HCT116 (cell line): Measurements from ENCODE around the gene DIPK1B. TPM values are rescaled to one million over a fixed set of nuclear protein-coding genes. Genes with fewer than 3 reads are reported as not detected.

Experiments
- ATAC-seq: fragments of 200-7000 bp; cut with Tn5 transposase; 2 replicates; pipeline ENCODE4 v1.9.1; 2020; ENCODE audit warnings: mild to moderate bottlenecking, moderate library complexity
- BruUV-seq: library from RNA; stranded (reverse); fragments of 400-500 nt; replicated peaks from 2 replicates; lab custom pipeline; 2021; lab: Mats Ljungman, UMichigan
- CTCF ChIA-PET: fragments of 300-600 bp; sonication (Branson Sonifier 250); formaldehyde crosslinking; loops from one replicate; lab custom pipeline; 2021; ENCODE audit warnings: antibody characterized with exemption; lab: Charles Lee
- POLR2A ChIA-PET: fragments of 300-600, 350-600 bp; sonication (Branson Sonifier 250); formaldehyde crosslinking; loops from one replicate; lab custom pipeline; 2021; ENCODE audit warnings: antibody characterized with exemption; lab: Charles Lee
- RAD21 ChIA-PET, 2 experiments: fragments of 300-600 bp; sonication (Branson Sonifier 250); formaldehyde crosslinking; loops; one replicate each; lab custom pipeline; 2023; ENCODE audit warnings: low total read pairs in 2 of 2; ENCODE audit not compliant: uncharacterized antibody in 2 of 2, unreplicated experiment in 2 of 2, low non-redundant PET in 1 of 2; lab: Charles Lee
- DNase-seq: peaks from one replicate; pipeline ENCODE4 v3.0.0-alpha.2; 2010; ENCODE audit warnings: low read depth, low spot score
- H2AFZ ChIP-seq: fragments of 200-600 bp; shearing (Covaris generic), sonication (generic); 2 replicates; pipeline ENCODE4 v1.6.1; 2017; ENCODE audit warnings: low read depth, mixed run types, mixed read lengths, antibody characterized with exemption, low read length; ENCODE audit not compliant: poor library complexity, severe bottlenecking
- H3K27ac ChIP-seq: 2 replicates; pipeline ENCODE4 v1.5.1; 2012; ENCODE audit warnings: low read depth, low read length
- H3K27me3 ChIP-seq: fragments of 200-600 bp; sonication (generic); 2 replicates; pipeline ENCODE4 v1.6.1; 2016; ENCODE audit warnings: mixed run types, low read length, mixed read lengths; ENCODE audit not compliant: insufficient read depth
- H3K36me3 ChIP-seq, 2 experiments: fragments of 200-500 bp in 1 of 2; fragments of 200-600 bp in 1 of 2; sonication (Bioruptor generic) in 1 of 2; sonication (generic) in 1 of 2; 2 replicates each; pipeline versions ENCODE4 v1.5.1 to v1.6.1; 2014 to 2016; ENCODE audit warnings: low read length in 2 of 2, inconsistent platforms in 1 of 2, mixed read lengths in 1 of 2, mixed run types in 1 of 2; ENCODE audit not compliant: insufficient read depth in 2 of 2, control insufficient read depth in 1 of 2
- H3K4me1 ChIP-seq, 2 experiments: fragments of 200-600 bp in 1 of 2; sonication (generic) in 1 of 2; 2 replicates each; pipeline versions ENCODE4 v1.5.1 to v1.6.1; 2012 to 2017; ENCODE audit warnings: low read length in 2 of 2, inconsistent platforms in 1 of 2, mild to moderate bottlenecking in 1 of 2, mixed read lengths in 1 of 2, mixed run types in 1 of 2, moderate library complexity in 1 of 2; ENCODE audit not compliant: insufficient read depth in 2 of 2, control insufficient read depth in 1 of 2
- H3K4me2 ChIP-seq: fragments of 200-600 bp; sonication (generic); 2 replicates; pipeline ENCODE4 v1.6.1; 2017; ENCODE audit warnings: mixed run types, low read length, mixed read lengths
- H3K4me3 ChIP-seq, 2 experiments: fragments of 200-600 bp in 1 of 2; sonication (generic) in 1 of 2; replicated peaks in 1 of 2; 2 replicates each; pipeline ENCODE4 v1.5.1; 2011 to 2016; ENCODE audit warnings: low read length in 2 of 2, control low read depth in 1 of 2, low read depth in 1 of 2, mild to moderate bottlenecking in 1 of 2, mixed read lengths in 1 of 2, mixed run types in 1 of 2
- H3K79me2 ChIP-seq: fragments of 200-600 bp; sonication (generic); 2 replicates; pipeline ENCODE4 v1.6.1; 2017; ENCODE audit warnings: mild to moderate bottlenecking, mixed run types, low read length, moderate library complexity, mixed read lengths; ENCODE audit not compliant: insufficient read depth
- H3K9ac ChIP-seq: fragments of 200-600 bp; sonication (generic); 2 replicates; pipeline ENCODE4 v1.6.1; 2016; ENCODE audit warnings: low read length, mixed read lengths
- H3K9me2 ChIP-seq: fragments of 200-600 bp; sonication (generic), shearing (Covaris generic); 2 replicates; pipeline ENCODE4 v1.6.1; 2017; ENCODE audit warnings: mixed run types, mild to moderate bottlenecking, moderate library complexity; ENCODE audit not compliant: insufficient read depth
- H3K9me3 ChIP-seq, 2 experiments: fragments of 200-500 bp in 1 of 2; fragments of 200-600 bp in 1 of 2; sonication (Bioruptor generic) in 1 of 2; sonication (generic) in 1 of 2; 2 replicates each; pipeline ENCODE4 v1.6.1; 2014 to 2017; ENCODE audit warnings: low read length in 2 of 2, mixed read lengths in 2 of 2, inconsistent platforms in 1 of 2, low read depth in 1 of 2, mild to moderate bottlenecking in 1 of 2, mixed run types in 1 of 2, moderate library complexity in 1 of 2; ENCODE audit not compliant: control insufficient read depth in 1 of 2, insufficient read depth in 1 of 2
- H4K20me1 ChIP-seq: fragments of 200-600 bp; sonication (generic), shearing (Covaris generic); 2 replicates; pipeline ENCODE4 v1.6.1; 2017; ENCODE audit warnings: mixed run types, mild to moderate bottlenecking, moderate library complexity; ENCODE audit not compliant: insufficient read depth
- CBX3 ChIP-seq: IDR thresholded peaks from 2 replicates; pipeline ENCODE4 v1.6.1; 2012; ENCODE audit warnings: low read depth
- ELF1 ChIP-seq: IDR thresholded peaks from 2 replicates; pipeline ENCODE4 v1.6.1; 2012; ENCODE audit warnings: low read depth, borderline replicate concordance
- EZH2phosphoT487 ChIP-seq: fragments of 200-600 bp; IDR thresholded peaks from 2 replicates; pipeline ENCODE4 v1.6.1; 2018; ENCODE audit warnings: antibody characterized with exemption, borderline replicate concordance
- MAX ChIP-seq: IDR thresholded peaks from 2 replicates; pipeline ENCODE4 v1.6.1; 2012
- POLR2A ChIP-seq: IDR thresholded peaks from 2 replicates; pipeline ENCODE4 v1.7.0; 2011; ENCODE audit warnings: borderline replicate concordance; ENCODE audit not compliant: insufficient read depth, insufficient read length; ENCODE audit errors: extremely low read depth
- RAD21 ChIP-seq: IDR thresholded peaks from 2 replicates; pipeline ENCODE4 v1.6.1; 2012; ENCODE audit warnings: low read depth, mild to moderate bottlenecking
- REST ChIP-seq: IDR thresholded peaks from 2 replicates; pipeline ENCODE4 v1.6.1; 2012; ENCODE audit warnings: low read depth
- SP1 ChIP-seq: IDR thresholded peaks from 2 replicates; pipeline ENCODE4 v1.6.1; 2012; ENCODE audit warnings: low read depth
- ZBTB33 ChIP-seq: IDR thresholded peaks from 2 replicates; pipeline ENCODE4 v1.6.1; 2011; ENCODE audit warnings: mild to moderate bottlenecking, low read length, moderate library complexity; ENCODE audit not compliant: insufficient replicate concordance; ENCODE audit errors: extremely low read depth
- ZNF274 ChIP-seq: fragments of 200-500 bp; sonication (Bioruptor generic); IDR thresholded peaks from 2 replicates; pipeline ENCODE4 v1.6.1; 2014; ENCODE audit warnings: mild to moderate bottlenecking, low read depth, low read length, inconsistent platforms
- intact Hi-C: fragments of 100-400 bp; cut with micrococcal nuclease; formaldehyde crosslinking; loops from 2 replicates; pipeline ENCODE4 v1.10.0; 2022
- total RNA-seq: library from RNA; stranded (reverse); gene quantifications from one replicate; pipeline ENCODE4 v1.2.1, GENCODE V29; 2021; ENCODE audit not compliant: unreplicated experiment

The DIPK1B gene
- total RNA-seq, 1 experiment from 2014 or later: 15.6 TPM

DNA sequence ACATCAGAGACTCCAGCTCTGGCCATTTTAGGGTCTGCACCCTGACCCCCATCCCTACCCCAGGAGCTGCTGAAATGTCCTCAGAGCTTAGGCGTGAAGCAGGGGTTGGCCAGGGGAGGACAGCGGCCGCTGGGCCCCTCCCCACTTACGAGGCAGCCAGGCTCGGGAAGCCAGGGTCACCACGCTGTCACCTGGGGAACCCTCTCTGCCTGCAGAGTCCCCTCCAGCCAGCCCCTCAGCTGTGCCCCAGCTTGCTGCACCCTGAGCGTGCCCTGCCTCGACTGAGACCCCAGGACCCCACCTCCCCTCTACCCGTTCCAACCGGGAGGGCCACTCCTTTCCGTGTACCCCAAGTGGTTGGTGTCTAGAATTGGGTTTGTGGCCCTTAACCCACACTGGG, 27.7 kb downstream of the DIPK1B start:
- H2AFZ ChIP-seq: no peak overlapping the region
- ChIA-PET RAD21 (no interaction called here), CTCF (no interaction called here), POLR2A (no interaction called here)
- TF ChIP-seq MAX (no peak), SP1 (no peak), EZH2phosphoT487 (no peak), ZNF274 (no peak), RAD21 (no peak), REST (no peak), CBX3 (no peak), ELF1 (no peak), ZBTB33 (no peak), POLR2A (no peak)
- H3K36me3 ChIP-seq: no peaks in the 10 kb centered on the region
- no peak for DNase-seq
- no peaks in the 10 kb centered on the region for H3K9me3 ChIP-seq
- H3K4me1 ChIP-seq: no peaks in the 10 kb centered on the region
- no peaks in the 10 kb centered on the region for H4K20me1 ChIP-seq
- H3K4me2 ChIP-seq: no peak overlapping the region
- H3K9me2 ChIP-seq: no peaks in the 10 kb centered on the region
- ATAC-seq: no peak
- intact Hi-C loops: no loop called here
- no peak overlapping the region for H3K27ac ChIP-seq
- no peak overlapping the region for H3K9ac ChIP-seq
- H3K27me3 ChIP-seq: no peaks in the 10 kb centered on the region
- no peak overlapping the region for H3K4me3 ChIP-seq
- no TSS peak for BruUV-seq
- no peaks in the 10 kb centered on the region for H3K79me2 ChIP-seq
